ENCODE measurements around the gene CLEC4A.
"Not testable (repeated sequence)": the region's sequence is repeated elsewhere in the genome, so short reads cannot be mapped to it uniquely, and the experiment has no call there.

CLEC4A gene

GRCh38 chr12:8181271-8181670 lies 57.9 kb downstream of the CLEC4A start:
- not testable (repeated sequence) for H3K4me1 ChIP-seq (ENCODE audit: control insufficient read depth in 1 of 2, insufficient read depth in 2 of 2, low read length in 2 of 2); H3K4me3 ChIP-seq (ENCODE audit: low read depth in 1 of 2, low read length in 2 of 2); H3K27me3 ChIP-seq (ENCODE audit: low read depth, low read length); H3K36me3 ChIP-seq (ENCODE audit: control insufficient read depth in 1 of 2, insufficient read depth in 2 of 2, low read length in 2 of 2); H3K9me3 ChIP-seq (ENCODE audit: control insufficient read depth in 1 of 2, low read length in 2 of 2); H3K27ac ChIP-seq (ENCODE audit: low read length)

GRCh38 chr12:8182923-8183322 lies 59.5 kb downstream of the CLEC4A start:
- H3K36me3 ChIP-seq (ENCODE audit: control insufficient read depth in 1 of 2, insufficient read depth in 2 of 2, low read length in 2 of 2); H3K4me1 ChIP-seq (ENCODE audit: control insufficient read depth in 1 of 2, insufficient read depth in 2 of 2, low read length in 2 of 2); H3K9me3 ChIP-seq (ENCODE audit: control insufficient read depth in 1 of 2, low read length in 2 of 2); H3K27ac ChIP-seq (ENCODE audit: low read length); H3K4me3 ChIP-seq (ENCODE audit: low read depth in 1 of 2, low read length in 2 of 2); H3K27me3 ChIP-seq (ENCODE audit: low read depth, low read length): not testable (repeated sequence)

DNA sequence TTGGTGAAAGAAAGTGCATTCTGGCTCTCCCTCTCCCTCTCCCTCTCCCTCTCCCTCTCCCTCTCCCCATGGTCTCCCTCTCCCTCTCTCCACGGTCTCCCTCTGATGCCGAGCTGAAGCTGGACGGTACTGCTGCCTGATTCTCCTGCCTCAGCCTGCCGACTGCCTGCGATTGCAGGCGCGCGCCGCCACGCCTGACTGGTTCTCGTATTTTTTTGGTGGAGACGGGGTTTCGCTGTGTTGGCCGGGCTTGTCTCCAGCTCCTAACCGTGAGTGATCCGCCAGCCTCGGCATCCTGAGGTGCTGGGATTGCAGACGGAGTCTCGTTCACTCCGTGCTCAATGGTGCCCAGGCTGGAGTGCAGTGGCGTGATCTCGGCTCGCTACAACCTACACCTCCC lies 59.9 kb downstream of the CLEC4A start:
- not testable (repeated sequence) for H3K27ac ChIP-seq (ENCODE audit: low read length); H3K36me3 ChIP-seq (ENCODE audit: control insufficient read depth in 1 of 2, insufficient read depth in 2 of 2, low read length in 2 of 2); H3K4me3 ChIP-seq (ENCODE audit: low read depth in 1 of 2, low read length in 2 of 2); H3K27me3 ChIP-seq (ENCODE audit: low read depth, low read length); H3K9me3 ChIP-seq (ENCODE audit: control insufficient read depth in 1 of 2, low read length in 2 of 2); H3K4me1 ChIP-seq (ENCODE audit: control insufficient read depth in 1 of 2, insufficient read depth in 2 of 2, low read length in 2 of 2)

DNA sequence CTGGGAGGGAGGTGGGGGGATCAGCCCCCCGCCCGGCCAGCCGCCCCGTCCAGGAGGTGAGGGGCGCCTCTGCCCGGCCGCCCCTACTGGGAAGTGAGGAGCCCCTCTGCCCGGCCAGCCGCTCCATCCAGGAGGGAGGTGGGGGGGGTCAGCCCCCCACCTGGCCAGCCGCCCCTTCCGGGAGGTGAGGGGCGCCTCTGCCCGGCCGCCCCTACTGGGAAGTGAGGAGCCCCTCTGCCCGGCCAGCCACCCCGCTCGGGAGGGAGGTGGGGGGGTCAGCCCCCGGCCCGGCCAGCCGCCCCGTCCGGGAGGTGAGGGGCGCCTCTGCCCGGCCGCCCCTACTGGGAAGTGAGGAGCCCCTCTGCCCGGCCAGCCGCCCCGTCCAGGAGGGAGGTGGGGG lies 60.8 kb downstream of the CLEC4A start:
- H3K27ac ChIP-seq (ENCODE audit: low read length); H3K27me3 ChIP-seq (ENCODE audit: low read depth, low read length); H3K9me3 ChIP-seq (ENCODE audit: control insufficient read depth in 1 of 2, low read length in 2 of 2); H3K4me3 ChIP-seq (ENCODE audit: low read depth in 1 of 2, low read length in 2 of 2); H3K36me3 ChIP-seq (ENCODE audit: control insufficient read depth in 1 of 2, insufficient read depth in 2 of 2, low read length in 2 of 2); H3K4me1 ChIP-seq (ENCODE audit: control insufficient read depth in 1 of 2, insufficient read depth in 2 of 2, low read length in 2 of 2): not testable (repeated sequence)

- not testable (repeated sequence) for H3K4me3 ChIP-seq (ENCODE audit: low read depth in 1 of 2, low read length in 2 of 2); H3K9me3 ChIP-seq (ENCODE audit: control insufficient read depth in 1 of 2, low read length in 2 of 2); H3K36me3 ChIP-seq (ENCODE audit: control insufficient read depth in 1 of 2, insufficient read depth in 2 of 2, low read length in 2 of 2); H3K4me1 ChIP-seq (ENCODE audit: control insufficient read depth in 1 of 2, insufficient read depth in 2 of 2, low read length in 2 of 2); H3K27ac ChIP-seq (ENCODE audit: low read length); H3K27me3 ChIP-seq (ENCODE audit: low read depth, low read length)
These were observed 64.7 kb downstream of the CLEC4A start for GRCh38 chr12:8188088-8188487.
